PFSK-1 (cell line): ENCODE measurements around the gene SPDYE16.

Experiments
- FOXP2 ChIP-seq: optimal IDR thresholded peaks from 2 replicates; pipeline ENCODE3; 2011; ENCODE audit warnings: borderline replicate concordance, control low read depth, inconsistent platforms; ENCODE audit not compliant: insufficient read depth; ENCODE audit errors: extremely low read length, extremely low read depth
- POLR2AphosphoS5 ChIP-seq: IDR thresholded peaks from 2 replicates; pipeline ENCODE4 v1.6.1; 2012; ENCODE audit warnings: low read depth, mild to moderate bottlenecking, control low read depth, low read length, moderate library complexity
- REST ChIP-seq, 2 experiments: IDR thresholded peaks; 2 replicates each; pipeline versions ENCODE4 v1.6.1 to v1.8.0; 2011 to 2012; ENCODE audit warnings: low read depth in 2 of 2, low read length in 2 of 2, control low read depth in 1 of 2, inconsistent platforms in 1 of 2, mild to moderate bottlenecking in 1 of 2, moderate library complexity in 1 of 2; ENCODE audit not compliant: insufficient read depth in 1 of 2
- SIN3A ChIP-seq: IDR thresholded peaks from 2 replicates; pipeline ENCODE4 v1.6.1; 2012; ENCODE audit warnings: mild to moderate bottlenecking, low read length, moderate library complexity, borderline replicate concordance; ENCODE audit not compliant: insufficient read depth
- TAF1 ChIP-seq: IDR thresholded peaks from 2 replicates; pipeline ENCODE4 v1.6.1; 2012; ENCODE audit warnings: low read length, control low read depth, borderline replicate concordance; ENCODE audit not compliant: insufficient read depth

- no peak for TF ChIP-seq FOXP2
- TF ChIP-seq POLR2AphosphoS5 = no peak
- no peak for TF ChIP-seq SIN3A
- no peak for TF ChIP-seq REST (IDR thresholded peaks at IDR 0.05; ENCODE audit: insufficient read depth in 1 of 2, low read depth in 2 of 2, low read length in 2 of 2)
- no peak for TF ChIP-seq TAF1
These were observed 37.7 kb downstream of the SPDYE16 start for GRCh38 chr7:76505168-76506080.
